A549 treated with ZK216348 at 1 μM for 4 hours (cell line): Measurements from ENCODE around the gene DNAJC6. TPM values are rescaled to one million over a fixed set of nuclear protein-coding genes. Genes with fewer than 3 reads are reported as not detected.

ENCODE experiments used
- total RNA-seq: library from RNA; stranded (reverse); fragments of 200-300 nt; extraction: Qiagen RNA extraction; gene quantifications from 5 replicates; pipeline ENCODE4 v1.2.3, GENCODE V29; 2022; ENCODE audit warnings: low read depth

DNAJC6 gene
- total RNA-seq: 3.8 to 8.1 TPM (median 7.7 TPM) in 5 replicates

GRCh38 chr1:65309304-65310077 is at the start of gene DNAJC6:
Gene DNAJC6 (plus strand): TSS chr1:65309543. CDS start chr1:65309746, 203 bp downstream.

GRCh38 chr1:65420590-65421350 is 111.4 kb downstream of the DNAJC6 start, which contains the start of the genes LEPR and LEPROT:
Gene LEPR (plus strand): TSS chr1:65420668. CDS start chr1:65565566, 144,898 bp downstream.
Gene LEPROT (plus strand): TSS chr1:65420668. CDS start chr1:65420725, 57 bp downstream.

Other genes starting within 250 kb of the DNAJC6 start
- 21.5 to 29.8 TPM (median 27.1 TPM) in 5 replicates for gene AK4, start 161.3 kb upstream of the DNAJC6 start, total RNA-seq
- gene LEPR, start 111.1 kb downstream of the DNAJC6 start, total RNA-seq: 1.9 to 3.5 TPM (median 2.7 TPM) in 5 replicates
- gene LEPROT, start 111.1 kb downstream of the DNAJC6 start, total RNA-seq: 29.7 to 47.7 TPM (median 42.3 TPM) in 5 replicates